ENCODE data around the gene NRL.

Gene NRL

DNA sequence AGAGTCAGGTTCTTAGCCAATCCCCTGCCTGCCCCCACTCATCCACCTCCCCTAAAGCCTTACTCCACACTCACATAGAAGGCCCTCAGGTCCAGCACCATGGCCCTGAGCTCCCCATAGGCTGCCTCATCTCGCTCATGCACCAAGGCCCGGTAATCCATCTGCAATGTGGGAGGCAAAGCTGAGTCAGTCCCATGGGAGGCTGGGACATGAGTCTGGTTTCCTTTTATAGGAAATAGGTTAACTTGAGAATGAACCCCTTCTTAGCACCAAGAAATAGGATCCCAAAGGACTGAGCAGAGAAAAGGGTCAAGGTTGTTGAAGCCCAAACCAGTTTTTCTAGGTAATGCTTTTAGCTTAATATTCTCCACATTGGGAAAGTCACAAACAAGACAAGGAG lies 28.8 kb upstream of the NRL start:
- DNase-seq = no peak

DNA sequence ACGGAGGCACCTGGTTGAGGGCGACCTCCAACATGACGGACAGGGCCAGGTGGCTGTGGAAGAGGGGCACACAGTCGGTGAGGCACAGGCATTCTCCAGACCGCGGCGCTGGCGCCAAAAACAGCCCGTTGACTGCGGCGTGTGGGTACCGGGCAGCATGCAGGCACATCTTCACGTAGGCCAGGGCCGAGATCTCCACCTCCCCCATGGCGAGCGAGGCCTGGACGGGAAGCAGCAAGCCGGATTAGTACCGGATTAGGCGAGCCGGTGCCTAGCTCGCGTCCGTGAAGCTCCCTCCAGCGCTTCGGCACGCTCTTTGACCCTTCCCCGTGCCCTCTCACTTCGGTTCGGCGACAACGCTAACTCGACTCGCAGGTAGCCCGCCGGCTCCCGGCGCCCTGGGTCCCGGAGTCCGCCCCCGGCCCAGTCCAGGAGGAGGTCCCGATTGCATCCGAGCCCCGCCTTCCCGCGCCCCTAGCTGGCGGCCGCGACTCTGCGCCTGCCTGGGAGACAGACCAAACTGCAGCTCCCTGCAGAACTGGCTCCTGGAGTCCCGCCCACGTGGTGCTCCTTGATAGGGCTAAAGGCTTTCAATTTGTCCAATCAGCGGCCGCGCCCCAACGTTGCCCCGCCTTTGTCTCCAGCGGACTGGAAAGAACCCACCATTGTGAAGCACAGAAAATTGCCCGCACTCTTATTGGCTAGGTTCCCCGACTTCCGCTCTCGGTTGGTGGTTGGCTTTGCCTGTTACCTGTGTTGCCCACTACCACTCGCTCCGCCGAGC lies 26.5 kb upstream of the NRL start, which contains the start of gene EMC9:
Gene EMC9 (minus strand): TSS at position 495 of the 784 bp plus-strand sequence. CDS start 287 bp downstream, at position 208.
- peak; percentile 99 for DNase-seq

DNA sequence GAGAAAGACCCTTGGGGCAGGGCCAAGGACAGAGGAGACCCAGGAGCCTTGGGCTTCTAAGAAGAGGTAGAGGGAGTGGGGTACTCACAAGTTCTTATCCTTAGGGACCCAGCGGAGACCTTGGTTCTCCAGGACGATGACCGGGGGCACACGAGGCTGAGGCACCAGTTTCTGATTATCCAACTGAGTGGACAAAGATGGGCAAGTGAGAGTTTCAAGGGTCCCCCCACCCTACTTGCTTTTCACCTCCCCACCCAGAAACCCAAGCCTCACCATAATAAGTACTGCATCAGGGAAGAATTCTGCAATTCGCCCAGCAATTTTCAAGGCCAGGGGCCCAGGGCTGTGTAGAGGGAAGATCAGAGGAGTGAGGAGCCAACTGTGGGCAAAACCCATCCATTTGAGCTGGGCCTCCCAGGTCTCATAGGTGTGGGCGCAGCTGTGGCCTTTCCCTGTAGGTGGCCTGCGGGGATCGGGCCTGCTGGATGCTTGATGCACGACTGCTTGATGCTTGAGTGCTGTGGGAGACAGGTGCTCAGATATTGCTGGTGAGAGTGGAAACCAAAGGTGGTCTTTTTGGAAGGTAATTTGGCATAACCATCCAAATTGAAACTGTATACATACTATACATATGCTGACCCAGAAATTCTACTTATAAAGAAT lies 24.7 kb upstream of the NRL start:
- DNase-seq = no peak

- DNase-seq = no peak
Observed at GRCh38 chr14:24138396-24139271, 23.9 kb upstream of the NRL start.

DNA sequence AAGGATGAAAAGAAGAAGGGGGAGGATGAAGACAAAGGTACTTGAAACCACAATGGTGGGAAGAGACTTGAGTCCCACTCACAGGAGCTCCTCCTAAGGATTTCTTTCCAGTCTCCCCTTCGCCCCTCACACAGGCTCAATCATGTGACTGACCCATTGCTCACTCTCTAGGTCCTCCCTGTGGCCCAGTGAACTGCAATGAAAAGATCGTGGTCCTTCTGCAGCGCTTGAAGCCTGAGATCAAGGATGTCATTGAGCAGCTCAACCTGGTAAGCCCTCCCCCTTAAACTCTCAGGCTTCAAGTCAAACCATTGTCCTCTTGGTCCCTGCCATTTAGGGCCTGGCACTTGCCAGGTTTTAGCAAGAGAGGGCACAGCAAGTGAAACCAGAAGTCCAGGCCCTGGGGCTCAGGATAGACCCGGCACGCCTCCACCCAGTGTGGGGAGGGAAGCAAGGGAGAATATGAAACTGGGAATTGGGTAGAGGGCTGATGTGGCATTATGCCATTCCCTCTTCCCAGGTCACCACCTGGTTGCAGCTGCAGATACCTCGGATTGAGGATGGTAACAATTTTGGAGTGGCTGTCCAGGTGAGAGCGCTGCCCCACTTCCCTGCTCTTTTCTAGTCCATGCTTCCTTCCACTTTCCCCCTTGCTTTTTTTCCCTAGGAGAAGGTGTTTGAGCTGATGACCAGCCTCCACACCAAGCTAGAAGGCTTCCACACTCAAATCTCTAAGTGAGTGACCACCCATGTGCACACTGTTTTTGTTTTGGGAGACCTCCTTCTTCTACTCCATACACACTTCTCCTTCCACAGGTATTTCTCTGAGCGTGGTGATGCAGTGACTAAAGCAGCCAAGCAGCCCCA lies 23.0 kb upstream of the NRL start:
- DNase-seq = no peak

GRCh38 chr14:24136684-24137528 lies 22.2 kb upstream of the NRL start:
- no peak for DNase-seq

- peak; percentile 92 for DNase-seq
Observed at GRCh38 chr14:24135834-24136683, 21.3 kb upstream of the NRL start, which contains the start of gene PSME1. Gene PSME1 (plus strand): TSS chr14:24136194. CDS start chr14:24136263, 69 bp downstream.

DNA sequence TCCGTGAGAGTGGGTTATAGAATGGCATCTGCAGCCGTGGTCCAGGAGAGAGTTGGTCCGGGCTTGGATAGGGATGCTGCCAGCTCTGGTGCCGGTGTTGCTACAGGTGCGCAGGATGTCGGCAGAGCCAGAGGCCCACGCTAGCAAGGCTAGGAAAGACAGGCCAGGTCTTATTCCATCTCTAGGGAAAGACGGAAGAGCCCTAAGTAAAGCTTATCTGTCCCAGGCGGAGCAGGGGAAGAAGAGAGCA lies 20.8 kb upstream of the NRL start:
- no peak for DNase-seq

GRCh38 chr14:24133735-24134134 lies 19.0 kb upstream of the NRL start:
- DNase-seq = no peak

GRCh38 chr14:24132976-24133375 lies 18.2 kb upstream of the NRL start:
- DNase-seq = no peak

DNA sequence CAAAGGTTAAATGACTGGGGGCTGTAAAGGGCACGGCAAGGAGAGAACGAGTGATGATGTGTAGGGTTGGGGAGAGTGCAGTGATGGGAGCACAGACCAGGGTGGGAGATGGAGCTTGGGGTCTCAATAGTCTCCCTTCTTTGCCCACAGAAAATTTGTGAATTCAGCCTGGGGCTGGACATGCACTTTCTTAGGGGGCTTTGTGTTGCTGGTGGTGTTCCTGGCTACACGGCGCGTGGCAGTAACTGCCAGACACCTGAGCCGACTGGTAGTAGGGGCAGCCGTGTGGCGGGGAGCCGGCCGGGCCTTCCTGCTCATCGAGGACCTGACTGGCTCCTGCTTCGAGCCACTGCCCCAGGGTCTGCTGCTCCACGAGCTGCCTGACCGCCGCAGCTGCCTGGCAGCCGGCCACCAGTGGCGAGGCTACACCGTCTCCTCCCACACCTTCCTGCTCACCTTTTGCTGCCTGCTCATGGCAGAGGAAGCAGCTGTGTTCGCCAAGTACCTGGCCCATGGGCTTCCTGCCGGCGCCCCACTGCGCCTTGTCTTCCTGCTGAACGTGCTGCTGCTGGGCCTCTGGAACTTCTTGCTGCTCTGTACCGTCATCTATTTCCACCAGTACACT lies 17.4 kb upstream of the NRL start:
- no peak for DNase-seq

DNA sequence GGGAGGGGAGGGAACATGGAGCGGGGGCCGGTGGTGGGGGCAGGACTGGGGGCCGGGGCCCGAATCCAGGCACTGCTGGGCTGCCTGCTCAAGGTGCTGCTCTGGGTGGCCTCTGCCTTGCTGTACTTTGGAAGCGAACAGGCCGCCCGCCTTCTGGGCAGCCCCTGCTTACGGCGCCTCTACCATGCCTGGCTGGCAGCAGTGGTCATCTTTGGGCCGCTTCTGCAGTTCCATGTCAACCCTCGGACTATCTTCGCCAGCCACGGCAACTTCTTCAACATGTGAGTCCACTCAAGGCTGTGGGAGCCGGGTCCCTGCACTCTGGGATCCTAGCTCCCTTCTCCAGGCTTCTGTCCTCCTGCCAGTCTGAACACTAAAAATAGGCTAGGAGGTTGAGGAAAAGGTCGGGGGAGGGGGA lies 16.8 kb upstream of the NRL start:
- no peak for DNase-seq

DNA sequence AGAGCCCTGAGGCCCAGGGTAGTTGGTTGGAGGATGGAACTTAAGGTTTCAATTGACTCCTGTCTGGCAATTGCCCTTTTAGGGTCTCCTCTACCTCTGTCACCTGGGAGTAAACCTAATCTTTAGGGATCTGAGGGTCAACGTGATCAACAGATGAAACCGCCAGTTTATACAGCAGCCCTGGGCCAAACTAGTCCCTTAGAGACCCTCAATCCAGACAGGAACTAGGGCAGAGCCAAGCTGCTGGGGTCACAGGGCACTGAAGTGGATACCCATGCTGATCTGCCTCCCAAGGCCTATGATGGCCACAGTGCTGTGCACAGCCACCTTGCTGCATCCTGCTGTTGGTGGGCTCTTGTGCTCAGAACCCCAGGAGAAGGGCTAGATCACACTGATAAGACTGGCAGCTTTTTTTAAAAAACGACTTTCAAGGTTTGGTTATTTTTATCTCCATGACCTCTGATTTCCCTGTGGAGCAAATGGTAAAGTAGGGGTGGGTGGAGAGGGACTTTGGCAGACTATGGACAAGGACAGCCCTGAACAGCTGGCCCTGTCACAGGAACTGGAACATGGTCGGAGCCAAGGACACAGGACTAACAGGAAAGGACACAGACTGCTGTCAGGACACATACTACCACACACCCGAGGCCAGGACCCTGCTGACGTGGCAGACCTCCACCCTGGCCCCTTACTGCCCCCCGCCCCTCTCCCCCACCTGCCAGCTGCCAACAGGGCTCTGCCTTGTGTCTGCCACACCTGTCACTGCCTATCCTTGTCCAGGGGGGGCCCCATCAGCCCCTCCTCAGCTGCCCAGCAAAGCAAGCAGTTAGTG lies 16.2 kb upstream of the NRL start:
- DNase-seq = no peak

DNA sequence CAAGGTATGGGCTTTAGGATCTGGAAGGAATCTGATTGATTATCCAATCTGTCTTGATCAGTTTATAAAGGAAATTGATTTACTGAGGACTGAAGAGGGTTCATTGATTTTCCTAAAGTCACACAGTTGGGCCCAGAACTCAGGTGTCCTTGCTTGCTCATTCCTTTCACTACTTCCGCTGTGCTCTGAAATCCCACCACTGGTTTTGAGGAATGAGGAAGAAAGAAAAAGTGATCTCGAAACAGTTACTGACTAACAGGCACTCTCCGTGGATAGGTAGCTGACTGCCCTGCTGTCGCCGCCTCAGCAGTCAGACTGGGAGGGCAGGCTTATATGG lies 15.6 kb upstream of the NRL start, which contains the start of gene FITM1:
Gene FITM1 (plus strand): TSS at position 280 of the 337 bp plus-strand sequence. CDS start 905 bp downstream, outside the sequence.
- no peak for DNase-seq

DNA sequence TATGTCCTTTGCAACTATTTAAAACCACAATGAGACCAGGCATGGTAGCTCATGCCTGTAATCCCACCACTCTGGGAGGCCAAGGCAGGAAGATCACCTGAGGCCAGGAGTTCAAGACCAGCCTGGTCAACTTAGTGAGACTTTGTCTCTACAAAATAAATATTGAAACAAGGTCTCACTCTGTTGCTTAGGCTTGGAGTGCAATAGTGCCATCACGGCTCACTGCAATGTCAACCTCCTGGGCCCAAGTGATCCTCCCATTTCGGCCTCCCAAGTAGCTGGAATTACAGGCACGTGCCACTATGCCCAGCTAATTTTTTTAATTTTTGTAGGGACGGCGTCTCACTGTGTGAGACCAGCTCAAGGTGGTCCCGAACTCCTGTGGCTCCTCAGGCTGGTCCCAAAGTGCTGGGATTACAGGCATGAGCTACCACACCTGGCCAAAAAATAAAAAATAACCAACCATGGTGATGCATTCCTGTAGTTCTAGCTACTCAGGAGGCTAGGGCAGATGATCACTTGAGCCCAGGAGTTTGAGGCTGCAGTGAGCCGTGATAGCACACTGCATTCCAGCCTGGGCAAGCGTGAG lies 14.8 kb upstream of the NRL start:
- no peak for DNase-seq

DNA sequence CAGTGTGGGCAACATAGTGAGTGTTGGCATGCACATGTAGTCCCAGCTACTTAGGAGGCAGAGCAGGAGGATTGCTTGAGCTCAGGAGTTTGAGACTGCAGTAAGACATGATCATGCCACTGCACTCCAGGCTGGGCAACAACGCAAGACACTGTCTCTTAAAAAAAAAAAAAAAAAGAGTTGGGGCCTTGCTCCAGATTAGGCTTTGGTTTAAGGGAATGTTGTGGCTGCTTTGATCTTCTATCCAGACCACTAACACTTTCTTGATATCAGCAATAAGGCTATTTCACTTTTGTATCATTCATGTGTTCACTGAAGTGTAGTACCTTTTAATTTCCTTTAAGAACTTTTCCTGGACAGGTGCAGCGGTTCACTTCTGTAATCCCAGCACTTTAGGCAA lies 12.9 kb upstream of the NRL start:
- no peak for DNase-seq

DNA sequence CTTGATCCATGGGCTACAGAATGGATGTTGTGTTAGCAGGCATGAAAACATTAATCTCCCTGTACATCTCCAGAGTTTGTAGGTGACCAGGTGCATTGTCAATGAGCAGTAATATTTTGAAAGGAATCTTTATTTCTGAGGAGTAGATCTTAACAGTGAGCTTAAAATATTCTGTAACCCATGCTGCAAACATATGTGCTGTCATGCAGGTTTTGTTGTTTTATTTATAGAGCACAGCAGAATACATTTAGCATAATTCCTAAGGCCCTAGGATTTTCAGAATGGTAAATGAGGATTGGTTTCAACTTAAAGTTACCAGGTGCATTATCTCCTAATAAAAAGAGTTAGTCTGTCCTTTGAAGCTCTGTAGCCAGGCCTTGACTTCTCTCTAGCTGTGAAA lies 12.2 kb upstream of the NRL start:
- no peak for DNase-seq

All from NCI-H1436 (cell line).